GM23338 (cell line): ENCODE measurements around the gene FKBP8.

Experiments
- CREB1 ChIP-seq: fragments of 250-450 bp; sonication (Bioruptor Pico); IDR thresholded peaks from 2 replicates; pipeline ENCODE4 v1.5.0; 2020; ENCODE audit warnings: low read depth, mild to moderate bottlenecking, moderate library complexity
- EZH2 ChIP-seq: fragments of 200-600 bp; sonication (generic); IDR thresholded peaks from one replicate; pipeline ENCODE4 v1.8.0; 2017; ENCODE audit warnings: antibody characterized with exemption, mild to moderate bottlenecking, low read depth; ENCODE audit not compliant: unreplicated experiment
- EZH2phosphoT487 ChIP-seq: fragments of 200-600 bp; sonication (generic); IDR thresholded peaks from one replicate; pipeline ENCODE4 v1.8.1; 2018; ENCODE audit warnings: antibody characterized with exemption; ENCODE audit not compliant: unreplicated experiment
- JUNB ChIP-seq: IDR thresholded peaks from one replicate; pipeline ENCODE4 v1.6.1; 2016; ENCODE audit warnings: antibody characterized with exemption; ENCODE audit not compliant: unreplicated experiment
- POLR2AphosphoS5 ChIP-seq: IDR thresholded peaks from 2 replicates; pipeline ENCODE4 v1.6.1; 2016; ENCODE audit warnings: antibody characterized with exemption, low read depth
- REST ChIP-seq: IDR thresholded peaks from one replicate; pipeline ENCODE4 v1.6.1; 2018; ENCODE audit warnings: antibody characterized with exemption; ENCODE audit not compliant: unreplicated experiment
- STAT1 ChIP-seq: IDR thresholded peaks from one replicate; pipeline ENCODE4 v1.6.1; 2016; ENCODE audit warnings: antibody characterized with exemption; ENCODE audit not compliant: unreplicated experiment
- ZNF114 ChIP-seq: fragments of 250-450 bp; sonication (Bioruptor Pico); IDR thresholded peaks from 2 replicates; pipeline ENCODE4 v1.5.0; 2020; ENCODE audit warnings: mild to moderate bottlenecking, moderate library complexity
- TF ChIP-seq, protein P1 (sequence below), 2 experiments: fragments of 200-600 bp in 1 of 2; sonication (generic) in 1 of 2; conservative IDR thresholded peaks; 2 replicates each; pipeline versions ENCODE4 v1.5.1 to v1.6.1; 2016 to 2017; ENCODE audit warnings: antibody characterized with exemption in 2 of 2, low read depth in 2 of 2, mild to moderate bottlenecking in 2 of 2, moderate library complexity in 1 of 2
- TF ChIP-seq, protein P2 (sequence below): IDR thresholded peaks from 2 replicates; pipeline ENCODE4 v1.6.1; 2016; ENCODE audit warnings: antibody characterized with exemption

DNA sequence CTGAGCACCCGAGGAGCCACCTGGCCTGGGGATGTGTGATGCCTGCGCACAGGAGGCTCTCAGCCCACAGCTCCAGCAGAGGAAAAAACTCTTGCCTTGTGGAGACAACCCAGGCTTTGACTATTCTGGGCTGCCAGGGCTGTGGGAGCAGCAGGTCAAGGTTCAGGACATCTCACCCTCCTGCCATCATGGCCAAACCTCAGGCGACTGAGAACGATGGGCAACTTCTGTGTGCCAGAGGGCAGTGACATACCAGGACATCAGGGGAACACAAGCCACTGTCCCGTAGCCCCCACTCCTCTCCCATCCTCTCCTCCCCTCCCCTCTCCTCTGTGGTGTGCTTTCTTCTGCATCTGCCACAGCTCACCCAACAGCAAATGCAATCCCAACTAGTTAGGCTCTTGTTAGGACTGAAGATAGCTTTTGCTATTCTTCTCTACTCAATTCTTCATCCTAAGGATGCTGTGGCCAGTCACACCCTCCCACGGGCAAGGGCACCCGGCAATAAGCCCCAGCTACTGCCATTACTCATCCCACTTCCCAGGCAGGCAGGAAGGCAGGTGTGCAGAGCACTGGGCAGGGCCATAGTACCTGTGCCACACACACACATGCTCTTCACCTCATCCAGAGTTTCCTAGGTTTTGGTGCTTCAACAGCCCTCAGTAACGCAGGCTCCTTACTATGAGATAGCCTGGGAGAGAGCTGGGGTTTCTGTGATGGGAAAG lies 38.3 kb downstream of the FKBP8 start:
- TF ChIP-seq, protein P1, sequence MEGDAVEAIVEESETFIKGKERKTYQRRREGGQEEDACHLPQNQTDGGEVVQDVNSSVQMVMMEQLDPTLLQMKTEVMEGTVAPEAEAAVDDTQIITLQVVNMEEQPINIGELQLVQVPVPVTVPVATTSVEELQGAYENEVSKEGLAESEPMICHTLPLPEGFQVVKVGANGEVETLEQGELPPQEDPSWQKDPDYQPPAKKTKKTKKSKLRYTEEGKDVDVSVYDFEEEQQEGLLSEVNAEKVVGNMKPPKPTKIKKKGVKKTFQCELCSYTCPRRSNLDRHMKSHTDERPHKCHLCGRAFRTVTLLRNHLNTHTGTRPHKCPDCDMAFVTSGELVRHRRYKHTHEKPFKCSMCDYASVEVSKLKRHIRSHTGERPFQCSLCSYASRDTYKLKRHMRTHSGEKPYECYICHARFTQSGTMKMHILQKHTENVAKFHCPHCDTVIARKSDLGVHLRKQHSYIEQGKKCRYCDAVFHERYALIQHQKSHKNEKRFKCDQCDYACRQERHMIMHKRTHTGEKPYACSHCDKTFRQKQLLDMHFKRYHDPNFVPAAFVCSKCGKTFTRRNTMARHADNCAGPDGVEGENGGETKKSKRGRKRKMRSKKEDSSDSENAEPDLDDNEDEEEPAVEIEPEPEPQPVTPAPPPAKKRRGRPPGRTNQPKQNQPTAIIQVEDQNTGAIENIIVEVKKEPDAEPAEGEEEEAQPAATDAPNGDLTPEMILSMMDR (conservative IDR thresholded peaks at IDR 0.05; ENCODE audit: low read depth in 2 of 2), result no peak
- TF ChIP-seq JUNB (no peak), EZH2phosphoT487 (no peak), CREB1 (CRISPR knock-in tag) (no peak), EZH2 (no peak), POLR2AphosphoS5 (no peak), REST (no peak), ZNF114 (CRISPR knock-in tag) (no peak), STAT1 (no peak)
- TF ChIP-seq, protein P2, sequence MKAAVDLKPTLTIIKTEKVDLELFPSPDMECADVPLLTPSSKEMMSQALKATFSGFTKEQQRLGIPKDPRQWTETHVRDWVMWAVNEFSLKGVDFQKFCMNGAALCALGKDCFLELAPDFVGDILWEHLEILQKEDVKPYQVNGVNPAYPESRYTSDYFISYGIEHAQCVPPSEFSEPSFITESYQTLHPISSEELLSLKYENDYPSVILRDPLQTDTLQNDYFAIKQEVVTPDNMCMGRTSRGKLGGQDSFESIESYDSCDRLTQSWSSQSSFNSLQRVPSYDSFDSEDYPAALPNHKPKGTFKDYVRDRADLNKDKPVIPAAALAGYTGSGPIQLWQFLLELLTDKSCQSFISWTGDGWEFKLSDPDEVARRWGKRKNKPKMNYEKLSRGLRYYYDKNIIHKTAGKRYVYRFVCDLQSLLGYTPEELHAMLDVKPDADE, result no peak
